A549 (cell line): Measurements from ENCODE around the gene ATP6V1B1. TPM values are rescaled to one million over a fixed set of nuclear protein-coding genes. Genes with fewer than 3 reads are reported as not detected.

Experiments
- ATAC-seq, 2 experiments: fragments of 200-7000 bp in 1 of 2; fragments of >200 bp in 1 of 2; cut with Nextera tagmentation in 1 of 2; cut with Tn5 transposase in 1 of 2; 3 replicates each; pipeline versions ENCODE4 v1.8.0 to v1.9.1; 2018 to 2020; ENCODE audit warnings: mild to moderate bottlenecking in 1 of 2, moderate library complexity in 1 of 2
- CTCF ChIA-PET: fragments of 300-600 bp; sonication (Branson Sonifier 250); formaldehyde crosslinking; extraction: SDS; loops from one replicate; lab custom pipeline; 2021; ENCODE audit warnings: antibody characterized with exemption, inconsistent platforms; lab: Yijun Ruan, JAX
- POLR2A ChIA-PET: fragments of 350-600 bp; formaldehyde crosslinking; extraction: SDS; loops from one replicate; lab custom pipeline; 2021; ENCODE audit warnings: antibody characterized with exemption, inconsistent platforms; lab: Yijun Ruan, JAX
- DNase-seq, 2 experiments: peaks; one replicate each; pipeline versions ENCODE4 v3.0.0 to v3.0.0-alpha.2; 2011 to 2016; ENCODE audit warnings: low read depth in 1 of 2, low spot score in 1 of 2
- FAIRE-seq: peaks from 2 replicates; lab custom pipeline; 2011; peaks lifted over from hg19 to GRCh38; lab: Jason Lieb, UNC
- H3K27ac ChIP-seq, 2 experiments: fragments of >200 bp; sonication (Bioruptor Twin); formaldehyde crosslinking; 3 replicates each; pipeline ENCODE4 v1.5.1; 2016 to 2017
- H3K4me1 ChIP-seq: fragments of >200 bp; sonication (Bioruptor Twin); formaldehyde crosslinking; 3 replicates; pipeline ENCODE4 v1.6.1; 2016
- H3K4me2 ChIP-seq: fragments of >200 bp; sonication (Bioruptor Twin); formaldehyde crosslinking; 3 replicates; pipeline ENCODE4 v1.6.1; 2016
- H3K4me3 ChIP-seq: fragments of >200 bp; sonication (Bioruptor Twin); formaldehyde crosslinking; 3 replicates; pipeline ENCODE4 v1.5.1; 2016
- H3K9me3 ChIP-seq: fragments of >200 bp; sonication (Bioruptor Twin); formaldehyde crosslinking; 3 replicates; pipeline ENCODE4 v1.6.1; 2016
- BHLHE40 ChIP-seq: IDR thresholded peaks from 2 replicates; pipeline ENCODE4 v1.6.1; 2012; ENCODE audit warnings: low read depth, low read length, inconsistent platforms
- CEBPB ChIP-seq, 2 experiments: fragments of >200 bp in 1 of 2; sonication (Bioruptor Twin) in 1 of 2; formaldehyde crosslinking in 1 of 2; IDR thresholded peaks; 2 replicates each; pipeline ENCODE4 v1.6.1; 2012 to 2016
- EHF ChIP-seq: fragments of 250-450 bp; sonication (Bioruptor Pico); IDR thresholded peaks from 2 replicates; pipeline ENCODE4 v1.5.0; 2020; ENCODE audit warnings: mild to moderate bottlenecking
- EHMT2 ChIP-seq: fragments of 200-600 bp; sonication (generic); IDR thresholded peaks from 2 replicates; pipeline ENCODE4 v1.6.1; 2016; ENCODE audit warnings: antibody characterized with exemption, low read depth, mild to moderate bottlenecking, moderate library complexity
- EP300 ChIP-seq, 2 experiments: fragments of >200 bp; sonication (Bioruptor Twin); formaldehyde crosslinking; IDR thresholded peaks; 2 replicates in 1 of 2; 3 replicates in 1 of 2; pipeline ENCODE4 v1.6.1; 2016 to 2017
- FOSL2 ChIP-seq, 2 experiments: fragments of 450-650 bp in 1 of 2; fragments of >200 bp in 1 of 2; sonication (Bioruptor Twin) in 1 of 2; formaldehyde crosslinking; IDR thresholded peaks; 2 replicates each; pipeline versions ENCODE4 v1.5.0 to v1.6.1; 2016 to 2020; ENCODE audit warnings: mild to moderate bottlenecking in 1 of 2, moderate library complexity in 1 of 2
- FOXS1 ChIP-seq: fragments of 250-450 bp; sonication (Bioruptor Pico); IDR thresholded peaks from 2 replicates; pipeline ENCODE4 v1.5.0; 2020; ENCODE audit warnings: mild to moderate bottlenecking, moderate library complexity
- GATA3 ChIP-seq: IDR thresholded peaks from 2 replicates; pipeline ENCODE4 v1.6.1; 2012; ENCODE audit warnings: borderline replicate concordance
- HES2 ChIP-seq: fragments of >200 bp; sonication (Bioruptor Twin); formaldehyde crosslinking; IDR thresholded peaks from 2 replicates; pipeline ENCODE4 v1.6.1; 2016
- HMGXB4 ChIP-seq: fragments of 250-450 bp; sonication (Bioruptor Pico); IDR thresholded peaks from 2 replicates; pipeline ENCODE4 v1.5.0; 2021; ENCODE audit warnings: mild to moderate bottlenecking, moderate library complexity, borderline replicate concordance
- HOXA7 ChIP-seq: fragments of 250-450 bp; sonication (Bioruptor Pico); IDR thresholded peaks from 2 replicates; pipeline ENCODE4 v1.5.0; 2020; ENCODE audit warnings: mild to moderate bottlenecking, moderate library complexity
- HOXB13 ChIP-seq: fragments of 250-450 bp; sonication (Bioruptor Pico); IDR thresholded peaks from 2 replicates; pipeline ENCODE4 v1.5.0; 2020; ENCODE audit warnings: low read depth, mild to moderate bottlenecking, moderate library complexity
- HOXB5 ChIP-seq: fragments of 250-450 bp; sonication (Bioruptor Pico); IDR thresholded peaks from 2 replicates; pipeline ENCODE4 v1.5.0; 2020; ENCODE audit warnings: mild to moderate bottlenecking, moderate library complexity
- JUN ChIP-seq, 2 experiments: fragments of >200 bp; sonication (Bioruptor Twin); formaldehyde crosslinking; IDR thresholded peaks; 2 replicates in 1 of 2; 3 replicates in 1 of 2; pipeline ENCODE4 v1.6.1; 2016 to 2017
- KDM5A ChIP-seq: fragments of 200-600 bp; sonication (generic); IDR thresholded peaks from 2 replicates; pipeline ENCODE4 v1.6.1; 2016; ENCODE audit warnings: antibody characterized with exemption, mild to moderate bottlenecking
- MAZ ChIP-seq: fragments of 150-350 bp; IDR thresholded peaks from 2 replicates; pipeline ENCODE4 v1.6.1; 2014; ENCODE audit warnings: antibody characterized with exemption, low read depth, low read length, borderline replicate concordance
- PBX3 ChIP-seq: IDR thresholded peaks from 2 replicates; pipeline ENCODE4 v1.6.1; 2012
- POLR2A ChIP-seq: IDR thresholded peaks from 2 replicates; pipeline ENCODE4 v1.6.1; 2012; ENCODE audit warnings: mild to moderate bottlenecking, low read length
- RARB ChIP-seq: fragments of 250-450 bp; sonication (Bioruptor Pico); IDR thresholded peaks from 2 replicates; pipeline ENCODE4 v1.8.0; 2021; ENCODE audit warnings: mild to moderate bottlenecking, moderate library complexity
- RNF2 ChIP-seq: fragments of 200-600 bp; sonication (generic); IDR thresholded peaks from 2 replicates; pipeline ENCODE4 v1.6.1; 2016; ENCODE audit warnings: low read depth, mild to moderate bottlenecking, antibody characterized with exemption, moderate library complexity, borderline replicate concordance
- ZFP36 ChIP-seq: fragments of 450-650 bp; IDR thresholded peaks from 2 replicates; pipeline ENCODE4 v1.6.1; 2014; ENCODE audit warnings: borderline replicate concordance; ENCODE audit not compliant: partially characterized antibody
- ZSCAN20 ChIP-seq: fragments of 250-450 bp; sonication (Bioruptor Pico); IDR thresholded peaks from 2 replicates; pipeline ENCODE4 v1.8.0; 2022; ENCODE audit warnings: mild to moderate bottlenecking, moderate library complexity
- WGBS: methylation state at CpG from one replicate; pipeline ENCODE4 v1.1.6; 2017; ENCODE audit errors: missing lambda C conversion rate; 5-methylcytosine and 5-hydroxymethylcytosine counted together
- polyA plus RNA-seq, 4 experiments: library from polyadenylated mRNA; depleted of rRNA in 3 of 4; stranded (reverse); fragments of >200 nt; fragmentation: RNase III in 1 of 4; extraction: RNeasy Plus Mini Kit Qiagen cat#74134 plus additional on column Dnase treatment in 1 of 4; gene quantifications; 2 replicates in 3 of 4; 3 replicates in 1 of 4; pipeline ENCODE4 v1.2.3, GENCODE V29; 2011 to 2017

Gene ATP6V1B1
- polyA plus RNA-seq, 2 of the 4 experiments (the other 2 are of a cell fraction) = 1.9 to 2.5 TPM

DNA sequence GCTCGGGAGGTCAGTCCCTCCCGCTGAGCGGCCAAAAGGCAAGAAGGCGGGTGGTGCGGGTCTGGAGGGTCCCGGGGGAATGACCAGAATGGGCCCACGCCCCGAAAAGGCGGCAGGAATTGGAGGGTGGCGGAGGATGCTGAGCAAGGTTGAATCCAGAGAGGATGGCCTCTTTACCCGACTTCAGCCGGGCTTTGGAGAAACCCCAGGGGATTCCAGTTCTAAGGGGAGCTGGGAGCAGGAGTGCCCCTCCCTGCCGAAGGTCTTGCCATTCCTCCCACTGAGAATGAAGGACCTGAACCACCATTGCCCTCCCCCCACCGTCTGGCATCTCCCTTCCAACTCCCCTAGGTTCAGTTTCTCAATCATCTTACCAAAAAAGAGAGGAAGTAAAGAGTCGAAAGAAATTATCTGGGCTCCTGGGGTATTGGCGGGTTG lies 38.9 kb upstream of the ATP6V1B1 start:
- WGBS = 66% methylated on average over 16 of the region's 16 CpGs
- H3K4me1 ChIP-seq = no peaks in the 10 kb centered on the region; the same call in 2 of the 3 replicates
- H3K9me3 ChIP-seq = no peaks in the 10 kb centered on the region
- ChIA-PET POLR2A (no interaction called here), CTCF (interaction anchor here (1.2 to 2.6 kb wide), 6 partner anchors 9 to 107 kb away, joined by 3 to 11 read pairs (median 4); partner anchors contain the start of gene FIGLA)
- H3K27ac ChIP-seq = no peak overlapping the region
- no peak overlapping the region for H3K4me2 ChIP-seq
- no peak for DNase-seq
- no peak for ATAC-seq
- TF ChIP-seq MAZ = no peak
- FAIRE-seq = no peak
- H3K4me3 ChIP-seq = no peak overlapping the region

DNA sequence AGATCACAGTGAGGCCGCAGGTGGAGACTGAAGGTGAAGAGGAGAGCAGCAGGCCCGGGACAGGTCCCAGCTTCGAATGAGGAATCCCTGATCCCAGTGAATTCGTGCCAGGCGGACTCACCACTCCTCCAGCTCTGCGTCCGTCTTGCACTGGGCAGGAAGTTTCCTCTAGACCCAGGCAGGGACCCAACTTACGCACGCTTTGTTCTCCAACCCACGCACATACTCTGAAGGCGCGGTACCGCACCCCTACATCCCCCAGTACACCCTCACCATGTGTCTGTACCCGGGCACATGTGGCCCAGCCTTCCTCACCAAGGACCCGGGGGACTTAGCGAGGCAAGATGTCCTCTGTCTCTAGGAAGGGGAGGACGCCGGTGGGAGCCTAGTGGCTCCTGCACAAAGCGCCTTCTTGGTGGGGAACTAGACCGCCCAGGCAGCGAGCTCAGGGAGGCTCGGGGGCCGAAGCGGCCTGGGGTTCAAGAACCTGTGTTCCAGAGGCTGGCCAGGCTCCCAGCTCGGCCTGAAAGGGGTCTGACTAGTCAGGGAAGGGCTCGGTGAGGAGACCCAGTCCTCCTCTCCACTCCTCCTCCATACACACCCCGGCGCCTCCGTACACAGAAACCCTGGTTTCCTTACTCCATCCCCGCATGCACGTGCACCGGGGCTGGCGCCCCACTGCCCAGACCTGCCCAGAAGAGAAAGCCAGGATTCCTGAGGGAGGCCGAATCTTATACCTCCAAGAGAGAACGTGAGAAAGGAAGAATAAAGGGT lies 38.3 kb upstream of the ATP6V1B1 start:
- WGBS = 76% methylated on average over 35 of the region's 35 CpGs
- ATAC-seq (no peak), DNase-seq (no peak), FAIRE-seq (no peak)
- ChIA-PET POLR2A (no interaction called here), CTCF (interaction anchor here (1.1 to 2.6 kb wide), 5 partner anchors 8 to 108 kb away, joined by 3 to 11 read pairs (median 3); partner anchors contain the start of gene FIGLA)
- H3K4me1 ChIP-seq = peaks cover 5% of the 10 kb centered on the region
- H3K27ac ChIP-seq = no peak overlapping the region
- no peak overlapping the region for H3K4me2 ChIP-seq
- H3K4me3 ChIP-seq = no peak overlapping the region
- TF ChIP-seq BHLHE40 (no peak), EP300 (IDR thresholded peaks at IDR 0.05) (no peak), HMGXB4 (no peak), FOXS1 (no peak), ZFP36 (no peak), EHF (CRISPR knock-in tag) (no peak), FOSL2 (IDR thresholded peaks at IDR 0.05) (no peak), FOSL2 (CRISPR knock-in tag; IDR thresholded peaks at IDR 0.05) (no peak), HOXB13 (CRISPR knock-in tag) (no peak), CEBPB (IDR thresholded peaks at IDR 0.05) (no peak)
- H3K9me3 ChIP-seq = no peaks in the 10 kb centered on the region

- CTCF ChIA-PET = interaction anchor here (1.1 to 2.6 kb wide), 3 partner anchors 17 to 108 kb away, joined by 3 to 11 read pairs (median 4); partner anchors contain the start of gene FIGLA
- WGBS = 64% methylated on average over 5 of the region's 5 CpGs
- POLR2A ChIA-PET = no interaction called here
Observed at GRCh38 chr2:70897977-70898226, 37.8 kb upstream of the ATP6V1B1 start.

More at GRCh38 chr2:70897977-70898226, 37.8 kb upstream of the ATP6V1B1 start:
- H3K9me3 ChIP-seq = no peaks in the 10 kb centered on the region
- no peak overlapping the region for H3K4me3 ChIP-seq
- ATAC-seq = no peak
- FAIRE-seq = no peak
- no peak overlapping the region for H3K4me2 ChIP-seq
- no peak for DNase-seq
- H3K4me1 ChIP-seq = peaks cover 8% of the 10 kb centered on the region
- no peak for TF ChIP-seq JUN (IDR thresholded peaks at IDR 0.05)
- TF ChIP-seq HOXB5 = no peak
- no peak for TF ChIP-seq HES2
- no peak for TF ChIP-seq EHF (CRISPR knock-in tag)
- no peak for TF ChIP-seq PBX3
- TF ChIP-seq GATA3 = no peak
- TF ChIP-seq EHMT2 = no peak
- TF ChIP-seq POLR2A = no peak
- no peak for TF ChIP-seq KDM5A
- TF ChIP-seq RNF2 = no peak
- TF ChIP-seq HOXA7 (CRISPR knock-in tag) = no peak
- no peak for TF ChIP-seq ZSCAN20 (CRISPR knock-in tag)
- TF ChIP-seq RARB (CRISPR knock-in tag) = no peak
- TF ChIP-seq ZFP36 = no peak
- TF ChIP-seq, all 56 proteins: peak for 0
- no peak overlapping the region for H3K27ac ChIP-seq
